SH-SY5Y (cell line): ENCODE data around the gene SMARCAL1.

Experiments used
- GATA2 ChIP-seq: IDR thresholded peaks from 2 replicates; pipeline ENCODE4 v1.6.1; 2011; ENCODE audit warnings: mild to moderate bottlenecking, low read depth, low read length
- GATA3 ChIP-seq: IDR thresholded peaks from 2 replicates; pipeline ENCODE4 v1.6.1; 2011; ENCODE audit warnings: low read depth, mild to moderate bottlenecking, low read length, moderate library complexity

The SMARCAL1 gene

DNA sequence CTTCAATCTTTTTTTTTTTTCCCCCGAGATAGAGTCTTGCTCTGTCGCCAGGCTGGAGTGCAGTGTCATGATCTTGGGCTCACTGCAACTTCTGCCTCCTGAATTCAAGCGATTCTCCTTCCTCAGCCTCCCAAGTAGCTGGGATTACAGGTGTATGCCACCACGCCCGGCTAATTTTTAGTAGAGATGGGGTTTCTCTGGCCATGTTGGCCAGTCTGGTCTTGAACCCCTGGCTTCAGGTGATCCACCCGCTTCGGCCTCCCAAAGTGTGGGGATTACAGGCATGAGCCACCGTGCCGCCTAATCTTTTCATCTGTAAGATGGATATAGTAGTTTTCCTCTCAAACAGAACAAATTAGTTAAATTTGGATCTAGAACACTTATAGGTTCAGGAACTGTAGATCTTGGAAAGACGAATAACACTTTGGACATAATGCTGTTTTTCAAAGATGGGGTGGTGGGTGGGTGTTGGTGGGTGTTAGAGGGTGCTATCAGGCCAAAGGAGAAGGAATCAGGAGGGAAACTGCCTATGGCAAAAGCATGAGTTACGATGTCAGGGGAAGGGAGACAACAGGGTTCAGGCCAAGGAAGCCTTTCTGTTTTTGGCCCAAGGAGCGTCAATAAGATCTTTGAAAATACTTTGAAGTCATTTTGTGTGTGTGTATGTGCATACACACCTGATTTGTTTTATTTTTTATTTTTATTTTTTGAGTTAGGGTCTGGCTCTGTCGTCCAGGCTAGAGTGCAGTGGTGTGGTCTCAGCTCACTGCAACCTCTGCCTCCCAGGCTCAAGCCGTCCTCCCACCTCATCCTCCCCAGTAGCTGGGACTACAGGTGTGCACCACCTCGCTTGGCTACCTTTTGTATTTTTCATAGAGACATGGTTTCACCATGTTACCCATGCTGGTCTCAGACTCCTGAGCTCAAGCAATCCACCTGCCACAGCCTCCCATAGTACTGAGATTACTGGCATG is 93.1 kb downstream of the SMARCAL1 start:
- no peak for TF ChIP-seq GATA3
- TF ChIP-seq GATA2 = no peak

DNA sequence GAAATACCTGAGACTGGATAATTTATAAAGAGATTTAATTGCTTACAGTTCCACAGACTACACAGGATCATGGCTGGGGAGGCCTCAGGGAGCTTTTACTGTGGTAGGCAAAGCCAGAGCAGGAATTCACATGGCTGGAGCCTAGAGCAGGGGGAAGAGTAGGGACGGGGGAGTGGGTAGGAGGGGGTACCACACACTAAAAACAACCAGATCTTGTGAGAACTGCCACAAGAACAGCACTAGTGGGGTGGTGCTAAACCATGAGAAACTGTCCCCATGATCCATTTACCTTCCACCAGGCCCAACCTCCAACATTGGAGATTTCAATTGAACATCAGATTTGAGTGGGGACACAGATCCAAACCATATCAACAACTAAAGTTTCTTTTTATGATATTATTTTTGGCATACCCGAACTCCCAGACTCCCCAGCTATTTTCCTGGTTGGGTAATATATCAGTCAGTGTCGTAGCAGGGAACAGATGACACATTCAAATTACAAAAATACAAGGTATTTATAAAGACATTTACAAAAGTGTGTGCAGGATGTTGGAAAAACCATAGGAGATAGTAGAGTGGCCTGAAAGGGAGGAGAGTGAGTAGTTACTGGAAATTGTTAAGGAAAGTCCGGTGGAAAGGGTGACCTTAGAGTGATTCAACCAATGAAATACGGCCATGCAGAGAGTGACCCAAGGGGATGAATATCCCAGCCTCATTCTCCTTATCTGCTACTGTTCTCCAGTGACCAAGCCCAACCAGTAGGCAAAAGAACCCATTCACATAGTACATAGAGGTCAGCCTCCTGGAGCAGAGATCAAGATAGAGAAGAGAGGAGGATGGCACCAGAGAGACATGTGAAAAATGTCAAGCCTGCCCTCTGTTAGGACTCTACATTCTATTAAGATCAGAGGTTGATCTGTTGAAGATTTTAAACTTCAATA is 95.2 kb downstream of the SMARCAL1 start:
- TF ChIP-seq GATA3 (no peak), GATA2 (no peak)

DNA sequence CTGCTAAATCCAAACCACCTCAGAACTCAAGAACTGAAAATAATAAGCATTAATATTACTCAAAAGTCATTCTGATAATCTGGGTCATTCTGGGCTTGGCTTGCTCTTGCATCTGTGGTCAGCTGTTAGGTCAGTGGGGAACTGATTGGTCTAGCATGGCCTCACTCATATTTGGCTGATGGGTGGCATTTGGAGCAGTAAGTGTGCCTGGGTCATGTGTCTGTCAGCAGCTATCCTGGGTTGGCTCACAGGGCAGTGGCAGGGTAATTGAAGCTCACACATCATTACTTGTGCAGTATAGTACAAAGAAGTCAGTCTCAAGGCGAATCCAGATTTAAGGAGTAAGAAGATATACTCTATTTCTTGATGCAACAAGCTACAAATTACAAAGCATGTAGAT is 95.9 kb downstream of the SMARCAL1 start:
- TF ChIP-seq GATA2 (no peak), GATA3 (no peak)

DNA sequence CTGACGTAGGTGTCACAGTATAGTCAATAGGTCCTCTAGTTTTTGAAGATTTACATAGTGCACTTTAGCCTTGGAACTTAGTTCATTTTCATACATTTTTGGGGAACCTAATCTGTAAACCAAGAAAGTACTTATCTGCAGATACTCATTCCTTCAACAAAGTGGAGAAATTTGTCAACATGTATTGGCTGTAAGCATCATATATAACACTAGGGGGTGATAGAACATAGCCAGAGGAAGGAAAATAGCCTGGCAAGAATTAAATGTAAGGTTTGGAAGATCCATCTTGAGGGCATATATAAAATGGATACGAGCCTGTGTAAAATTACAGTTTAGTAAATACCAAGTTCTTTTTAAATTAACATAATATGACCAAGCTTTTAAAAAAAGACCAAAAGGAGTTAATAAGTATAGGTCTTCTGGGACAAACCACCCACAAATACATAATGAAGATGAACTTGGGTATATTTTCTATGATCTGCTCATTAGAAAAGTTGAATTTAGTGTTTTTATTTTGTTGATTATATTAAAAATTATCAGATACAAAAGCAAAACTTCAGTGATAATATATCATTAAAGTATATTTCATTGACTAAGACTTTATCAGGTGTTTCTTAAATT is 104.6 kb downstream of the SMARCAL1 start:
- no peak for TF ChIP-seq GATA3
- no peak for TF ChIP-seq GATA2

DNA sequence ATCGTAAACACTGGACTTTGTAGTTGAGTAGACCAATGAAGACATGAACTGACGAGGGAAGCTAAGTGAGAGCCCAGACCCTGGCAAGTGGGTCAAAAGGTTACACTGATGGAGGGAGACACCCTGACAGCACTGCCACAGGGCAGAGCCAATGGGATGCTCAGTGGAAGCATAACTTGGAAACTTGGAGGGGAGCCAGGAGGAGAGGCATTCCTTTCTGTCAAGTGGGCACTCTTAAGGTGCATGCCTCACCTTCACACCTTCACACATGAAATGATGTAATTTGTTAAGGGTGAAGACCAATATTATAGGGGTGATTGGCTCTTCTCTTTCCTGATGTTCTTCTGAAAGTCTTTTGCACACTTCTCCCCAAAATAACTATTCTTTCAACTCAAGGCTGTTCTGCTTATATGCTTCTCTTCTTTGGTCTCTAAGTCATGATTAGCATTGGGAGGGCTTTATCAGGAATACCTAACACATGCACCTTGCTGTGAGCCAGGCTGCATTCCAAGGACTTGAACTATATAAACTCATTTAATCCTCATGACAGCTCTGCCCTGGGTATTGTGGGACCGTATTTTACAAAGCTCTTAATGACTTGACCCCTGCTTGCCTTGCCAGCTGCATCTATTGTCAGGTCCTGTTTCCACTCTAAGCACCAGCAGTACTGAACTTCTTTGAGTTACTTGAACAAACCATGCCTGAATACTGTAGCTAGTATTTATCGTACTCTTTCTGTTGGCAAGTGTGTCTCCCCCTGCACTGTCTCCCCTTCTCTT is 105.4 kb downstream of the SMARCAL1 start:
- no peak for TF ChIP-seq GATA2

DNA sequence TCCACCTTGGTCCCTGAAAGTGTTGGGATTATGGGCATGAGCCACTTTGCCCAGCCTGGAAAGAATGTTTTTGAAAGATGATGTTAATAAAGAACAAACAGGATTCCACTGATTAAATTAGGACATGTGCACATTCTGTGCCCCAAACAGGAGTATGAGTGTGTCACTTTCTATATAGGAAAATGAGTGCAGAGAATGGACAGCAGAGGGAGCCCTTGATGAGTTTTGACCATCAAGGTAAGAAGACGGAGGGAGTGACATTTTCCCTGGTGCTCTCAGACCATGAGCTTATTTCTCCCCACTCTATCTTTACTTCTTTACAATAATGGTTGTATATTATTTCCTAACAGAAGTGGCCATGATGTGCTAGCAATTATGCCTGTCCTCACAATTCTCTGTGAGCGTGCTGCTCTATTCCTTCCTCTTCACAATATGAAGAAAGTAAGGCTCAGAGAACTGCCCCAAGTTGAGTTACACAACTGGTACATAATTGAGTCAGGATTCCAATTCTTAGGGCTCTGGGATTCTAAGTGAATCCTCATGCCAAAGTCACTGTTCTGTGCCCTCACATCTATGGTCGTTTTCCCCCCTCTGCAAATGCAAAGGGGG is 107.0 kb downstream of the SMARCAL1 start:
- TF ChIP-seq GATA3 = no peak
- TF ChIP-seq GATA2 = no peak

DNA sequence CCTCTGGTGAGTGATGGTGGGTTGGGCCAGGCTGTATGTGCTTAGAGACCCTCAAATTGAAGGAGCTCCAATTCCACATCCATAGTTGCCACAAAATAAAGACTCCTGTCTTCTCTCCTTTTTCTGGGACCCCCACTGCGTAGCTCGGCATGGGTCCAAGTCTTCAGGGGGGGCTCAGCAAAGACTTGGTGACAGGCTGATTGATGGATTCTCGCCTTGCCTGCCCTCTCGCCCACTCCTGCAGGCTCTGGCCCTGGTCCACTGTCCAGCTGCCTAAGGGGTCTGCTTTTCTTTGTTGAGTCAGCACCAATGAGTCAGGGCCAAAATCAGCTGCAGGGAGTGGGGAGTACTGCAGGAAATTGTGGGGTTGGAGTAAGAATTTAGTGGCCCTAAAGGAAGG is 107.8 kb downstream of the SMARCAL1 start:
- TF ChIP-seq GATA2 (no peak), GATA3 (no peak)

DNA sequence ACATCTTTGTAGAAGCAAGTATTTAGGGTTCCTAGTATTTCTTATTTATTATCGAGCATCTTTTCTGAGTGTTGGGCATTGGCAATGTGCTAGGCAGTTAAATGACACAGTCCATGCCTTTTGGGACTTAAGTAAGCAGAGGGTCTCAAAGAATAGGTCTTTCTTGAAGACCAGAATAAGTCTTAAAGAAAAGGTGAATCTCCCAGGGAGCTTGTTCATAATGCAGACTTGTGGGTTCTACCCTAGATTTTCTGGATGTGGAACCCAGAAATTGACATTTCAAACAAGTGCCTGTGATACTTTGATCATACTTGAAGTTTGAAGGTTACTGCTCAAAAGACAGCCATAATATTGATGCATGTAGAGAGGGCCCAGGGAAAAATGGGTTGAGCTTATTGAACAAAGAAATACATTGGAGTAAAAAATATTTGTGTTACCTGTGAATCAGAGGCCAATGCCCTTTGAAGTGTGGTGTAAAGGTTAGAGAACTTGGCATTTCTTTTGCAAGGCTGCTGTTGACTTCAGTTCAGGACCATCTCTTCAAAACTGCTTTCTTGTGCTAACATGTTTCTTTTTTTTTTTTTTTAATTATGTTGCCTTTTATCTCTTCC is 110.7 kb downstream of the SMARCAL1 start:
- TF ChIP-seq GATA3 = no peak
- no peak for TF ChIP-seq GATA2

DNA sequence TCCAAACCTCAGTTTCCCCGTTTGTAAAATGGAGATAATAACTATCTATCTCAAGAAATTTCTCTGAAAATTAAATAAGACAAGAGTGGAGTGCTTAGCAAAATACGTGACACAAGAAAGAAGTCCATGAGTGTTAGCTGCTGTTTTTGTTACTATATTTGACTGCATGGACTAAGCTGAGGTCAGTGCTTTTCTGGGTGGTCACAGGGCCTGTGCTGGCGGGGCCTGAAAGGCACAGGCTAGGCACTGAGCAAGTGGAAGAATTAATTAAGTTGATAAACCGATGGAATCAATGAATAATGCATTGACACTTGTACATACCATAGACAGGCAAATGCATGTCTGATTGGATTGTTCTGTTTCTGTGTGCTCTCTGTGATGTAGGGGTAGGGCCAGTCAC is 113.7 kb downstream of the SMARCAL1 start:
- no peak for TF ChIP-seq GATA2
- TF ChIP-seq GATA3 = no peak

DNA sequence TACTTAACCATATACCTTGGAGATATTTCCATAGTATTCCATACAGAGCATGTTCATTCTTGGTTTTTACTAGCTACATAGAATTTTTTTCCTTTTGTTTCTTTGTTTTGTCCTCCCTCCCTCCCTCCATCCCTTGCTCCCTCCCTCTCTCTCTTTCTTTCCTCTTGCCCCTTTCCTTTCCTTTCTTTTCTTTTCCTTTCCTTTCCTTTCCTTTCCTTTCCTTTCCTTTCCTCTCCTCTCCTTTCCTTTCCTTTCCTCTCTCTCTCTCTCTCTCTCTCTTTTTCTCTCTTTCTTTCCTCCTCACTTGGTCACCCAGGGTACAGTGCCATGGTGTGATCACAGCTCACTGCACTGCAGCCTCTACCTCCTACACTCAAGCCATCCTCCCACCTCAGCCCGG is 114.7 kb downstream of the SMARCAL1 start:
- TF ChIP-seq GATA2 (no peak), GATA3 (no peak)

DNA sequence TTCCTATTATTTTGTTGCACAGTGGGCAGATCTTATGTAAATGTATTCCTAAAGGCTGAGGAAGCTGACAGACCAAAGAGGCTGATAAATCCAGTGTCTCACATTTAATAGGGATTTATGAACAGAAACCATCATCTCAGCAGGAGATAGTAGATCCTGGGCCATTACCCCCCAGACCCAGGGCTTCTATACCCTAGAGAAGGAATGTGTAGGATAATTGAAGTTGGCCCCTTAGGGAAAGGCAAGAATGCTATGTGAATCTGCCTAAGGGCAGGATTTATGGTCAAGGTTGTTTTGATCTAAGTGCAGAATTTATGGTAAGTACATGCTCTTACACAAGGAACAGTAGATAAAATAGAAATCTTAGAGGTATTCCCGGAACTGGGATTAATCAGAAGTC is 115.3 kb downstream of the SMARCAL1 start:
- TF ChIP-seq GATA2 = no peak
- no peak for TF ChIP-seq GATA3

DNA sequence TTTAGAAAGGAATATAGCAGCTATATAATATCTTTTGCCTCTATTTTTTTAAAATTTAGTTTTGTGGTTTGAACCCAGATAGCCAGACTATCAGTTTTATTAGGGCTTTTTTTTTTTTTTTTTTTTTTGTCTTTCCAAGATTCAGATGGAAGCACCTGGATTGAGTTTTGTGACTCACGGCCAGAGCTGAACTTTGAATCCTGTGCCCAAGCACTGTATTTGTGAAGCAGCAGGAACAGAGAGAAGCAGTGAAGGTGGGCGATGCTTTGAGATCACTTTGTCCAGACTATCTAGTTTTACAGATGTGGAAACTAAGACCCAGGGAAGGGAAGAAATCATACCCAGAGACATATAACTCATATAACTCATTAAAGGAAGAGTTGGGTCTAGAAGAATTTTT is 120.3 kb downstream of the SMARCAL1 start:
- TF ChIP-seq GATA3 (no peak), GATA2 (no peak)
